ENCODE data around the gene LDLRAD4.

DNA sequence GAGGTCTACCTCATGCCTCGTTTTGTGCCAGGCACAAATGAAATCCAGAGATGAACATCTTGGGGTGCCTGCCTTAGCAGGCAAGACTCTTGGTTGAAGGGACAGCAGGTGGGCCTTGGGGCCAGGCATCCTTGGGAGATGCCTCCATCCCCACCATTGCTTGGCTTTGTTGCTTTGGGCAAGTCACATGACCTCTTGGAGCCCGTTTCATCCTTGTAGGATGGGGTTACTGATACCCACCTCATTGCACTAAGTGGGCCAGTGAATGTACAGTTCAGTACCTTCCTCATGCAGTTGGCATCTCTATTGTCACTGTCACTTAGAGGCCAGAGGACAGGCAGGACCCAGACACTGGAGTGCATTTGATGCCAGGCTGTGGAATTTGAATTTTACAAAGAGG lies 195.5 kb downstream of the LDLRAD4 start:
- TF ChIP-seq POLR2A (IDR thresholded peaks at IDR 0.05) = no peak
- TF ChIP-seq, protein P1, sequence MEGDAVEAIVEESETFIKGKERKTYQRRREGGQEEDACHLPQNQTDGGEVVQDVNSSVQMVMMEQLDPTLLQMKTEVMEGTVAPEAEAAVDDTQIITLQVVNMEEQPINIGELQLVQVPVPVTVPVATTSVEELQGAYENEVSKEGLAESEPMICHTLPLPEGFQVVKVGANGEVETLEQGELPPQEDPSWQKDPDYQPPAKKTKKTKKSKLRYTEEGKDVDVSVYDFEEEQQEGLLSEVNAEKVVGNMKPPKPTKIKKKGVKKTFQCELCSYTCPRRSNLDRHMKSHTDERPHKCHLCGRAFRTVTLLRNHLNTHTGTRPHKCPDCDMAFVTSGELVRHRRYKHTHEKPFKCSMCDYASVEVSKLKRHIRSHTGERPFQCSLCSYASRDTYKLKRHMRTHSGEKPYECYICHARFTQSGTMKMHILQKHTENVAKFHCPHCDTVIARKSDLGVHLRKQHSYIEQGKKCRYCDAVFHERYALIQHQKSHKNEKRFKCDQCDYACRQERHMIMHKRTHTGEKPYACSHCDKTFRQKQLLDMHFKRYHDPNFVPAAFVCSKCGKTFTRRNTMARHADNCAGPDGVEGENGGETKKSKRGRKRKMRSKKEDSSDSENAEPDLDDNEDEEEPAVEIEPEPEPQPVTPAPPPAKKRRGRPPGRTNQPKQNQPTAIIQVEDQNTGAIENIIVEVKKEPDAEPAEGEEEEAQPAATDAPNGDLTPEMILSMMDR (IDR thresholded peaks at IDR 0.05) = no peak

All from tibial nerve (tissue), 3 donors.